B cell (primary cell): ENCODE measurements around the gene GALNT11.

Source experiments
- CTCF ChIP-seq: fragments of 200-600 bp; IDR thresholded peaks from one replicate; pipeline ENCODE4 v1.8.0; 2022; ENCODE audit warnings: antibody characterized with exemption, mild to moderate bottlenecking
- EZH2 ChIP-seq: IDR thresholded peaks from 2 replicates; pipeline ENCODE4 v1.6.1; 2012; ENCODE audit warnings: borderline replicate concordance, low read depth, mild to moderate bottlenecking, moderate library complexity, low read length; ENCODE audit not compliant: insufficient read depth, poor library complexity, severe bottlenecking

GRCh38 chr7:152152267-152152666 is 126.8 kb downstream of the GALNT11 start:
- TF ChIP-seq CTCF (no peak), EZH2 (no peak)
